ENCODE data around the gene TRIM54. TPM values are rescaled to one million over a fixed set of nuclear protein-coding genes. Genes with fewer than 3 reads are reported as not detected.

The TRIM54 gene
- total and polyA plus RNA-seq, 9 of the 15 experiments (the other 6 are each of a cell fraction or from before 2014, with no cell fraction given) = not detected

- ChIA-PET POLR2A (interaction anchor here (1.3 to 1.9 kb wide), 2 partner anchors 14 to 33 kb away, joined by 3 to 4 read pairs; no protein-coding TSS in a partner anchor), CTCF (ENCODE audit: low intra/inter-chr PET ratio) (interaction anchor here (0.6 to 2.2 kb wide), 4 partner anchors 26 to 54 kb away, joined by 4 to 23 read pairs (median 11); no protein-coding TSS in a partner anchor)
- H3K4me2 ChIP-seq (ENCODE audit: insufficient read depth, low read length) = peak overlapping the region; percentile 48
- no TSS peak for BruUV-seq (replicated peaks)
- no peak overlapping the region for H3K4me3 ChIP-seq
- peak; percentile 74 for FAIRE-seq
- peak overlapping the region; percentile 39 to 87; a peak in 3 of 4 replicates for H3K9ac ChIP-seq (ENCODE audit: insufficient read depth in 1 of 2, low read depth in 2 of 2, low read length in 2 of 2)
- H3K4me1 ChIP-seq (replicated peaks in 1 of 2; ENCODE audit: control insufficient read depth in 2 of 2, insufficient read depth in 2 of 2, low read length in 2 of 2) = peaks cover 9 to 23% of the 10 kb centered on the region in 2 experiments
- H2AFZ ChIP-seq (ENCODE audit: low read depth, low read length) = peak overlapping the region; percentile 95
- no peaks in the 10 kb centered on the region for H3K9me3 ChIP-seq (replicated peaks; ENCODE audit: control insufficient read depth, insufficient read depth, low read depth, low read length)
- WGBS (ENCODE audit: insufficient coverage, low coverage, missing lambda C conversion rate) = 17% methylated on average over 19 of the region's 22 CpGs
- intact Hi-C loops (cut with micrococcal nuclease) (loop anchor here (1.0 kb wide), 2 partner anchors 30 to 53 kb away; no protein-coding TSS in a partner anchor), in situ Hi-C loops (cut with MboI) (no loop called here)
- peak; percentile 96 for ATAC-seq
- H3K9me1 ChIP-seq (ENCODE audit: control insufficient read depth, insufficient read depth, low read length) = no peaks in the 10 kb centered on the region
- H4K20me1 ChIP-seq (replicated peaks; ENCODE audit: control insufficient read depth, insufficient read depth, low read length) = no peaks in the 10 kb centered on the region; the same call in 1 of the 2 replicates
- peak overlapping the region; percentile 56; the same call in 2 of the 3 replicates for H3K27ac ChIP-seq (ENCODE audit: extremely low read depth, low read depth, low read length)
- H3K79me2 ChIP-seq (ENCODE audit: control insufficient read depth, insufficient read depth, low read length) = no peaks in the 10 kb centered on the region
- H3K36me3 ChIP-seq (ENCODE audit: control insufficient read depth, insufficient read depth, low read length) = no peaks in the 10 kb centered on the region
- no peaks in the 10 kb centered on the region for H3K27me3 ChIP-seq (ENCODE audit: control insufficient read depth in 2 of 2, insufficient read depth in 2 of 2, low read length in 2 of 2)
- DNase-seq (ENCODE audit: extremely low read depth in 1 of 4, low spot score in 3 of 4) = peak; percentile 84 to 91 (median 88)
- TF ChIP-seq MAZ (CRISPR knock-in tag; conservative IDR thresholded peaks at IDR 0.05 in 1 of 2, IDR thresholded peaks at IDR 0.05 in 1 of 2) (peak; percentile 72 to 93; a peak in 3 of 4 replicates), EGR1 (conservative IDR thresholded peaks at IDR 0.05) (0 out of 2 replicates have a peak, but pooled peaks have one; percentile 15), PHF8 (IDR thresholded peaks at IDR 0.05; ENCODE audit: borderline replicate concordance, low read length) (peak; percentile 9; the same call in 1 of the 2 replicates), RBFOX2 (IDR thresholded peaks at IDR 0.05; ENCODE audit: low read depth, low read length) (peak; percentile 49; the same call in 1 of the 2 replicates), MNT (conservative IDR thresholded peaks at IDR 0.05) (no peak), RBM14 (IDR thresholded peaks at IDR 0.05; ENCODE audit: borderline replicate concordance, insufficient read depth, low read depth, low read length) (no peak), TFAP4 (CRISPR knock-in tag; IDR thresholded peaks at IDR 0.05; ENCODE audit: borderline replicate concordance) (peak; percentile 88), CREB1 (IDR thresholded peaks at IDR 0.05) (no peak), CREB1 (CRISPR knock-in tag; IDR thresholded peaks at IDR 0.05) (peak; percentile 22; the same call in 1 of the 2 replicates), ETV1 (tag; conservative IDR thresholded peaks at IDR 0.05; ENCODE audit: low read depth) (peak; percentile 92), ESRRA (IDR thresholded peaks at IDR 0.05; ENCODE audit: borderline replicate concordance, low read depth) (peak; percentile 67; the same call in 1 of the 2 replicates), JUND (IDR thresholded peaks at IDR 0.05; ENCODE audit: borderline replicate concordance, low read depth, low read length) (peak; percentile 64; the same call in 1 of the 2 replicates), JUND (tag; IDR thresholded peaks at IDR 0.05; ENCODE audit: borderline replicate concordance, low read depth, low read length) (peak; percentile 23; the same call in 1 of the 3 replicates), SP1 (CRISPR knock-in tag; IDR thresholded peaks at IDR 0.05) (peak; percentile 77), E2F6 (IDR thresholded peaks at IDR 0.05; ENCODE audit: borderline replicate concordance in 1 of 2, extremely low read depth in 1 of 2, insufficient read depth in 1 of 2, insufficient read length in 1 of 2, low read depth in 1 of 2, low read length in 1 of 2, poor library complexity in 1 of 2, severe bottlenecking in 1 of 2) (peak in 1 of 2 experiments; percentile 68), ZNF436 (CRISPR knock-in tag; IDR thresholded peaks at IDR 0.05) (no peak)
These were observed 32.2 kb upstream of the TRIM54 start for GRCh38 chr2:27249891-27250651.
